Urinary bladder (tissue), 4 donors: ENCODE measurements around the gene CAMK1D. TPM values are rescaled to one million over a fixed set of nuclear protein-coding genes. Genes with fewer than 3 reads are reported as not detected.
"Not testable (repeated sequence)": the region's sequence is repeated elsewhere in the genome, so short reads cannot be mapped to it uniquely, and the experiment has no call there.

Experiments
- DNase-seq: peaks from one replicate; pipeline ENCODE4 v3.0.0-alpha.2; 2015; ENCODE audit errors: extremely low spot score
- H3K27ac ChIP-seq: one replicate; pipeline ENCODE4 v1.5.1; 2013; ENCODE audit warnings: low read depth, mild to moderate bottlenecking, moderate library complexity
- H3K36me3 ChIP-seq: one replicate; pipeline ENCODE4 v1.6.1; 2013; ENCODE audit warnings: mild to moderate bottlenecking, moderate library complexity; ENCODE audit not compliant: insufficient read depth
- H3K4me1 ChIP-seq: one replicate; pipeline ENCODE4 v1.6.1; 2013; ENCODE audit warnings: mild to moderate bottlenecking, moderate library complexity; ENCODE audit not compliant: insufficient read depth
- H3K4me3 ChIP-seq: one replicate; pipeline ENCODE4 v1.5.1; 2013; ENCODE audit warnings: low read depth, low read length
- WGBS: extraction: QIAGEN DNeasy Blood & Tissue Kit; methylation state at CpG from one replicate; pipeline ENCODE4 v1.1.7; 2013; 5-methylcytosine and 5-hydroxymethylcytosine counted together
- polyA plus RNA-seq: library from polyadenylated mRNA; stranded (reverse); fragments of 200-250 nt; gene quantifications from one replicate; pipeline ENCODE4 v1.2.3, GENCODE V29; 2013
- total RNA-seq: library from RNA; depleted of rRNA; stranded (reverse); fragments of >200 nt; gene quantifications from one replicate; pipeline ENCODE4 v1.2.3, GENCODE V29; 2014
- donor health status: healthy with polysubstance abuse.
- donor health status: healthy.

Gene CAMK1D
- total and polyA plus RNA-seq, 2 donors, result 5.6 to 7.6 TPM

- Histone ChIP-seq H3K36me3 (no peaks in the 10 kb centered on the region), H3K4me1 (peaks cover 2% of the 10 kb centered on the region), H3K4me3 (no peak overlapping the region), H3K27ac (no peak overlapping the region)
- 46% methylated on average over 6 of the region's 6 CpGs for WGBS
- no peak for DNase-seq
Measured at GRCh38 chr10:12703813-12704212, 354.5 kb downstream of the CAMK1D start.

DNA sequence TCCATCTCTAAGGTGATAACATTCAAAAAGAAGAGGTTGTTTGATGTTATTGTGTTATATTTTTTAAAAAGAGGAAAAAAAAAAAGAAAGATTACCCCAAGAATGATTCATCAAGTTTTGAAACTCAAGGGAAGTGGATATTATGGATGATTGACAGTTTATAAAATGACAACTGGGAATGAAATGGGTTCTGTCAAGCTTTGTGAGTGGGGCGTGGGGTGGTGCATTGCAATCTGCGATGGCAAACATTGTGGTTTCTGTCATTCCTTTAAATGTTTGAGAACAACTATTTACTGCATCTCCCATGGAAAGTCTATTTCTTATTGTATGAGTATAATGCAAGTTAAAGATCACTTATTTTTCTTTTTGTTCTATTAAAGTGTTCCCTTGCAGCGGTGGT lies 355.1 kb downstream of the CAMK1D start:
- Histone ChIP-seq H3K4me3 (no peak overlapping the region), H3K36me3 (no peaks in the 10 kb centered on the region), H3K4me1 (peaks cover 2% of the 10 kb centered on the region), H3K27ac (no peak overlapping the region)
- DNase-seq, result no peak
- 89% methylated on average over 3 of the region's 3 CpGs for WGBS

DNA sequence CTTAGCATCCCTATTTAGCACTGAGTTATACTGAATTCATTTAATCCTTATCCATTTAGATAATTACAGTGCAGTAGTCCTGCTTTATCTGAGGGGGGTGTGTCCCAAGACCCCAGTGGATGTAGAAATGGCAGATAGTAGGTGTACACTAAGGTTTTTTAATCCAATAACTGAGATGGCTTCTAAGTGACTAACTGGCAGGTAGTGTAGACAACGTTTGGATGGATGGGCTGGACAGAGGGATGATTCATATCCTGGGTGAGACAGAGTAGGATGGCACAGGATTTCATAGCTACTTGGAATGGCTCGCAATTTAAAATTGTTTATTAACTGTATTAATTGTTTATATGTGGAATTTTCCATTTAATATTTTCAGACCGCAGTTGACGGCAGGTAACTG lies 356.6 kb downstream of the CAMK1D start:
- Histone ChIP-seq H3K4me3 (no peak overlapping the region), H3K27ac (no peak overlapping the region), H3K36me3 (no peaks in the 10 kb centered on the region), H3K4me1 (no peaks in the 10 kb centered on the region)
- 90% methylated on average over 4 of the region's 4 CpGs for WGBS
- DNase-seq, result no peak

DNA sequence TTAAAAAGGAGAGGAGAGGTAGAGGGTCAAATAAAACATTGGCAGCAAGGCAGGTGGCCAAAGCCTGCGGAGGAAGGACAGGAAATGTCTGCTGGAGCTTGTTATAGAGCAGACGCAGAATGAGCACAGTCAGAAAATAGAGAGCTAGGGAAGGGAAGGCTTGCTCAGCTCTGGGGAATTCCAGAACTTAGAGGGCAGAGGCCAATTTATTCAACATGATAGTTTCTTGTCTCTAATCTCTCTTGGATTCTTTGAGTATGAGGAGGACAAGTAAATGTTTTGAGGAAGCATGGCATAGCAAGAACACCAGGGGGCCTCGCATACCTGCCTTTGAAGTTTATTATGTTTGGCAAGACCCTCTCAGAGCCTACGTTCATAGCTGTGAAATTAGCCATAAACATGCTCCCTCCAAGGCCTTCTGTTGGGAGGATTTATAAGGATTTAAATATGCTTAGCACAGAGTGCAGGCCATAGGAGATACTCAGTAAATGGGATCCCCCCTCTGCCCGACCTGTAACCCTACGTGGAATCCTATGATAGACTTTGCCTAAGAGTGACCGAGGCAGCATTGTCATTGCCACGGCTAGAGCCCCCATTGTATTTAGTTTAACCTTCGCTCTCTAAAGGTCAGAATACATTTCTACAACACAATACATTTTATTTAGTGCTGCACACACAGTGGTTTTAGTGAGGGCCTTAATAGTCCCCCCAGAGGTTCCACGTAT lies 358.3 kb downstream of the CAMK1D start:
- Histone ChIP-seq H3K36me3 (no peaks in the 10 kb centered on the region), H3K27ac (peak overlapping the region; percentile 43), H3K4me1 (no peaks in the 10 kb centered on the region), H3K4me3 (no peak overlapping the region)
- DNase-seq, result no peak
- WGBS, result 41% methylated on average over 10 of the region's 10 CpGs

- Histone ChIP-seq H3K27ac (no peak overlapping the region), H3K4me3 (no peak overlapping the region), H3K4me1 (no peaks in the 10 kb centered on the region), H3K36me3 (no peaks in the 10 kb centered on the region)
- DNase-seq, result no peak
- 25% methylated on average over 3 of the region's 3 CpGs for WGBS
Measured at GRCh38 chr10:12709000-12709401, 359.7 kb downstream of the CAMK1D start.

DNA sequence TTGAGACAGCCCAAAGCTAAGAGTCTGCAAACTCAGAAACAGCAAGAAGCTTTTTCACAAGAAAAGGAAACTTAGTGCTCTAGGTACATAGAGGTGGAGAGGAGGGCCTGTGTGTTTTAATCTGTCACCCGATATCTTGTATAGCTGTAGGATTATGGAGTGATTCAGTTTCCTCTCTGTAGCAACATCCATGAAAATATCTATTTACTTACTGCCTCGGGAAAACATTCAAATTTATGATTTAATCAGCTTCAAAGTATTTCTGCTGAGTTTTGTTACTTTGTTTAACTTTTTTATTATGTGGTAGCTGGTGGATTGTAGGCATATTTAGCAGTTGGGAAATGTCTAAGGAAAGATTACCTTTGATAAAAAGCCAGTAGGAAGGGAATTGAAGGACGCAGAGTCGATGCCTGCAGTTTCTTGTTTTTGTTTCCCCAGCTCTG lies 360.2 kb downstream of the CAMK1D start:
- Histone ChIP-seq H3K4me3 (no peak overlapping the region), H3K27ac (no peak overlapping the region), H3K36me3 (no peaks in the 10 kb centered on the region), H3K4me1 (no peaks in the 10 kb centered on the region)
- 29% methylated on average over 4 of the region's 4 CpGs for WGBS
- no peak for DNase-seq

- no peak overlapping the region for H3K4me3 ChIP-seq
- no peaks in the 10 kb centered on the region for H3K36me3 ChIP-seq
- no peaks in the 10 kb centered on the region for H3K4me1 ChIP-seq
- WGBS, result 85% methylated on average over 8 of the region's 8 CpGs
- no peak for DNase-seq
- H3K27ac ChIP-seq, result no peak overlapping the region
Measured at GRCh38 chr10:12710157-12710556, 360.8 kb downstream of the CAMK1D start.

GRCh38 chr10:12710594-12711349 lies 361.4 kb downstream of the CAMK1D start:
- H3K27ac ChIP-seq, result peak overlapping the region; percentile 41
- H3K4me1 ChIP-seq, result no peaks in the 10 kb centered on the region
- no peak overlapping the region for H3K4me3 ChIP-seq
- H3K36me3 ChIP-seq, result no peaks in the 10 kb centered on the region
- WGBS, result 45% methylated on average over 9 of the region's 9 CpGs
- no peak for DNase-seq

GRCh38 chr10:12711350-12711708 lies 362.0 kb downstream of the CAMK1D start:
- H3K4me3 ChIP-seq, result no peak overlapping the region
- no peaks in the 10 kb centered on the region for H3K36me3 ChIP-seq
- H3K4me1 ChIP-seq, result no peaks in the 10 kb centered on the region
- no peak overlapping the region for H3K27ac ChIP-seq
- 68% methylated on average over 6 of the region's 6 CpGs for WGBS
- DNase-seq, result no peak

DNA sequence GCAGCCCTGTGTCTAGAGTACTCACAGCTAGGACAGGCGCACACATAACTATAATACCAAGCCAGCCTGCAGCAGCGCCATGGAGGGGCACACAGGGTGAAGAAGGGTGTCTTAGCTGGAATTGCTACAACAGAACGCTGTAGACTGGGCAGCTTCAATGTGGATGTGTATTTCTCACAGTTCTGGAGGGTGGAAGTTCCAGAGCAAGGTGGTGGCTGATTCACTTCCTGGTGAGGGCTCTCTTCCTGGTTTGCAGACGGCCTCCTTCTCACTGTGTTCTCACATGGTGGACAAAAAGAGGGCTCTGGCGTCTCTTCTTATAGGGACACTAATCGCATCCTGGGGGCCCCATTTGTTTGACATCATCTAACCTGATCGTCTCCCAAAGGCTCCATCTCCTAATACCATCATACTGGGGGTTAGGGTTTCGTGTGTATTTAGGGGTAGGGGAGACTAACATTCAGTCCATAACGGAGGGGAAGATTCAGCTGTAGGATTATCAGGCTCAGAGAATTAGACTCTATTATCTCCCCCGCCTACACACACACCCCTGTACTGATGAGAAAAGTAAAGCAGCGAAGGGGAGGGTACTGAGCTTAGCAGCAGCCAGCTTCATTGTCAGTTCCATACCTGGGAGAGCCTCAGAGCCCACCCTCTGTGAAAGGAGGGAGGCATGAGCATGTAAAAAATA lies 363.1 kb downstream of the CAMK1D start:
- Histone ChIP-seq H3K27ac (no peak overlapping the region), H3K4me1 (no peaks in the 10 kb centered on the region), H3K36me3 (no peaks in the 10 kb centered on the region), H3K4me3 (no peak overlapping the region)
- 92% methylated on average over 11 of the region's 11 CpGs for WGBS
- DNase-seq, result no peak

DNA sequence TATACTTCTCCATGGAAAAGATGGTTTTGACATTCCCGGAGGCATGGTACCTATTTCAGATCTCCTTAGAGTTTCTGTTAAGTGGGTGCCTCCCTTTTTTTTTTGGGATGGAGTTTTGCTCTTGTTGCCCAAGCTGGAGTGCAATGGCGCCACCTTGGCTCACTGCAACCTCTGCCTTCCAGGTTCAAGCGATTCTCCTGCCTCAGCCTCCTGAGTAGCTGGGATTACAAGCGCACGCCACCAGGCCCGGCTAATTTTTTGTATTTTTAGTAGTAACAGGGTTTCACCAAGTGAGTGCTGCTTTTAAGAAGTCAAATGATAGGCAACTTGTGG lies 363.6 kb downstream of the CAMK1D start:
- not testable (repeated sequence) for H3K36me3 ChIP-seq, H3K27ac ChIP-seq, H3K4me1 ChIP-seq, DNase-seq, H3K4me3 ChIP-seq
- WGBS, result 96% methylated on average over 6 of the region's 6 CpGs

GRCh38 chr10:12716042-12716441 lies 366.7 kb downstream of the CAMK1D start:
- Histone ChIP-seq H3K4me3 (no peak overlapping the region), H3K27ac (no peak overlapping the region), H3K4me1 (no peaks in the 10 kb centered on the region), H3K36me3 (no peaks in the 10 kb centered on the region)
- DNase-seq, result no peak
- WGBS, result 85% methylated on average over 9 of the region's 9 CpGs

DNA sequence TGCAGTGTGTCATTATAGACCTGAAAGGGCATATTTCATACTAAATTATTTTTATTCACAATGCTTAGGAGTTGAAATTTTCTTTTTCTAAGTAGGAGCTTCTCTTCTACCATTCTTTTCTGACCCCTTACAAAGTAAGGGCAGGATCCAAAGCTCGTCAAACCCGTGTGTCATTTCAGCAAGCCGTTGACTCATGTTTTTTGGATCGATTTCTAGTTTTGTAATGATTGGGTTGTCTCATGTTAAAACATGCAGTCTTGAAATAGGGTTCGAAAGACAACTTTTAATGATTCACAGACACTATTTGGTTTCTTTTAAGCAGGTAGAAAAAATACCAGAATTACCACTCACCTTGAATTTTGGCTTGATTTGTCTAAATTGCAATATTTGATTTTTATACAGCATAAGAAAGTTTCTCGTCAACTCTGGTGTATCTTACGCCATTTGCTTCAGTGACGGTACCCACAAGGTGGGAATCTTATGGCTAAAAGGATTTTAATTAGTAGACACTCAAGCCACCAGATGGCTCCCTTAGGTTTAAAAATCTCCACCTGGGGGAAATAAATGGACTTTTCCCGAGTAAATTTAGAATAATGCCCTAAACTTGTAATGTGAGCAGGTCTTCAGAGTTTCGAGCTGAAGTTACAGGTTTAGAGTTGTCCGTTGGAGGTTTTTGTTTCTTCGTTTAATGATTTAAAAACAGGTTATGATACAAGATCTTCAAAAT lies 368.8 kb downstream of the CAMK1D start:
- 75% methylated on average over 12 of the region's 12 CpGs for WGBS
- H3K27ac ChIP-seq, result no peak overlapping the region
- H3K36me3 ChIP-seq, result no peaks in the 10 kb centered on the region
- H3K4me3 ChIP-seq, result no peak overlapping the region
- DNase-seq, result no peak
- H3K4me1 ChIP-seq, result no peaks in the 10 kb centered on the region
